ENCODE measurements around the gene TMEM178B. TPM values are rescaled to one million over a fixed set of nuclear protein-coding genes. Genes with fewer than 3 reads are reported as not detected.

Gene TMEM178B
- total RNA-seq, 2 experiments from 2014 or later, result not detected

DNA sequence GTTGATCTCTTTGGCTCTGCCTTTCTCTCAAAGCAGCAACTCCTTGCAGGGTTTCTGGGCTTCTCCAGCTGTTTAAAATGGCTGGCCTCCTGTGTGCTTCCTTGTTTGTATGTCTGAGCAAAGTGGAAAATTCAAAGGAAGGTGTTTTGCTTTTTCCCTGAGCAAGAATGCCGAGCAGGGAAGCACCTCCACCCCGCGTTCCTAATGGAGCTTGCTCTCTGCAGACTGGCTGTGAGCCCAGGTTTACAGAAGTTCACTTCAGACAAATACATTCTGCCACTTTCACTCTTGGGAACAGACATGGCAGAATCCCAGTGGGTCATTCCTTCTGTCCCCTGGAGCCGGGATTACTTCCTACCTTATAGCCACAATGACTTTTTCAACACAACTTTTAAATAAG, 295.6 kb downstream of the TMEM178B start:
- TF ChIP-seq, protein P1, sequence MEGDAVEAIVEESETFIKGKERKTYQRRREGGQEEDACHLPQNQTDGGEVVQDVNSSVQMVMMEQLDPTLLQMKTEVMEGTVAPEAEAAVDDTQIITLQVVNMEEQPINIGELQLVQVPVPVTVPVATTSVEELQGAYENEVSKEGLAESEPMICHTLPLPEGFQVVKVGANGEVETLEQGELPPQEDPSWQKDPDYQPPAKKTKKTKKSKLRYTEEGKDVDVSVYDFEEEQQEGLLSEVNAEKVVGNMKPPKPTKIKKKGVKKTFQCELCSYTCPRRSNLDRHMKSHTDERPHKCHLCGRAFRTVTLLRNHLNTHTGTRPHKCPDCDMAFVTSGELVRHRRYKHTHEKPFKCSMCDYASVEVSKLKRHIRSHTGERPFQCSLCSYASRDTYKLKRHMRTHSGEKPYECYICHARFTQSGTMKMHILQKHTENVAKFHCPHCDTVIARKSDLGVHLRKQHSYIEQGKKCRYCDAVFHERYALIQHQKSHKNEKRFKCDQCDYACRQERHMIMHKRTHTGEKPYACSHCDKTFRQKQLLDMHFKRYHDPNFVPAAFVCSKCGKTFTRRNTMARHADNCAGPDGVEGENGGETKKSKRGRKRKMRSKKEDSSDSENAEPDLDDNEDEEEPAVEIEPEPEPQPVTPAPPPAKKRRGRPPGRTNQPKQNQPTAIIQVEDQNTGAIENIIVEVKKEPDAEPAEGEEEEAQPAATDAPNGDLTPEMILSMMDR (IDR thresholded peaks at IDR 0.05), result no peak
- DNase-seq (no peak), ATAC-seq (ENCODE audit: poor library complexity) (no peak)
- no peaks in the 10 kb centered on the region for H3K9me3 Mint-ChIP-seq
- Histone ChIP-seq H3K4me3 (ENCODE audit: low read length) (no peak overlapping the region), H3K27me3 (ENCODE audit: control insufficient read depth in 1 of 2, insufficient read depth in 2 of 2, low read length in 2 of 2) (peaks cover 3% of the 10 kb centered on the region in 2 experiments), H3K36me3 (ENCODE audit: insufficient read depth, low read length) (no peaks in the 10 kb centered on the region), H3K4me1 (ENCODE audit: insufficient read depth, low read length) (no peaks in the 10 kb centered on the region), H3K27ac (ENCODE audit: low read depth in 1 of 2, low read length in 2 of 2) (no peak overlapping the region), H3K9me3 (ENCODE audit: control insufficient read depth in 1 of 2, insufficient read depth in 1 of 2, low read length in 2 of 2) (no peaks in the 10 kb centered on the region)
- no peak overlapping the region for H3K4me3 Mint-ChIP-seq
- H3K36me3 Mint-ChIP-seq (ENCODE audit: low read depth), result no peaks in the 10 kb centered on the region
- no peak overlapping the region for H3K27ac Mint-ChIP-seq
- peaks cover 23% of the 10 kb centered on the region for H3K27me3 Mint-ChIP-seq
- CTCF ChIA-PET, result no interaction called here
- H3K4me1 Mint-ChIP-seq (ENCODE audit: low read depth), result no peaks in the 10 kb centered on the region
- intact Hi-C loops (cut with DNase I, micrococcal nuclease), result no loop called here
- POLR2A ChIA-PET, result no interaction called here

GRCh38 chr7:141370178-141370577, 296.3 kb downstream of the TMEM178B start:
- Histone ChIP-seq H3K9me3 (ENCODE audit: control insufficient read depth in 1 of 2, insufficient read depth in 1 of 2, low read length in 2 of 2) (no peaks in the 10 kb centered on the region), H3K27me3 (ENCODE audit: control insufficient read depth in 1 of 2, insufficient read depth in 2 of 2, low read length in 2 of 2) (peaks cover 3% of the 10 kb centered on the region in 2 experiments), H3K36me3 (ENCODE audit: insufficient read depth, low read length) (no peaks in the 10 kb centered on the region), H3K27ac (ENCODE audit: low read depth in 1 of 2, low read length in 2 of 2) (no peak overlapping the region), H3K4me1 (ENCODE audit: insufficient read depth, low read length) (no peaks in the 10 kb centered on the region), H3K4me3 (ENCODE audit: low read length) (no peak overlapping the region)
- Mint-ChIP-seq H3K4me3 (no peak overlapping the region), H3K36me3 (ENCODE audit: low read depth) (no peaks in the 10 kb centered on the region), H3K9me3 (no peaks in the 10 kb centered on the region), H3K27me3 (peaks cover 23% of the 10 kb centered on the region), H3K4me1 (ENCODE audit: low read depth) (no peaks in the 10 kb centered on the region), H3K27ac (no peak overlapping the region)
- intact Hi-C loops (cut with DNase I, micrococcal nuclease), result no loop called here
- ATAC-seq (ENCODE audit: poor library complexity) (no peak), DNase-seq (no peak)
- TF ChIP-seq, protein P1 (IDR thresholded peaks at IDR 0.05), result no peak
- ChIA-PET POLR2A (no interaction called here), CTCF (no interaction called here)

DNA sequence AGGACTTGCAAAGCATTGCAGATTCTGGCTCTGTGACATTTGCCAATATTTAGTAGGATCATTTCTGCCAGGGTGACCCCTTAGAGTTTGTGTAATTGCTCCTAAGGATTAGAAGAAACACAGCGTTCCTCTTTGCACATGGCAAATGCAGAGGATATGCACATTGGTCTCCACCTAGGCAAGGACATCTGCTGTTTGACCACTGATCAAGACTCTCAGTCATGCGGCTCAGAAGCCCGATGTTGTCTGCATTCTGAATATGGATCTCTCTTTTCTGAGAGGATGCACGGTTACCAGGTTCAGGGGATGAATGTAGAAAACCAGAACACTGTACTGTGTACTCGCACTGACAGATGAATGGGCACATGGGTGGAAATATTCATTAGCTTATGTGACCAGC, 296.8 kb downstream of the TMEM178B start:
- Mint-ChIP-seq H3K9me3 (no peaks in the 10 kb centered on the region), H3K4me3 (no peak overlapping the region), H3K4me1 (ENCODE audit: low read depth) (no peaks in the 10 kb centered on the region), H3K27me3 (peaks cover 21% of the 10 kb centered on the region), H3K36me3 (ENCODE audit: low read depth) (no peaks in the 10 kb centered on the region), H3K27ac (no peak overlapping the region)
- Histone ChIP-seq H3K27me3 (ENCODE audit: control insufficient read depth in 1 of 2, insufficient read depth in 2 of 2, low read length in 2 of 2) (peaks cover 3% of the 10 kb centered on the region in 2 experiments), H3K36me3 (ENCODE audit: insufficient read depth, low read length) (no peaks in the 10 kb centered on the region), H3K4me3 (ENCODE audit: low read length) (no peak overlapping the region), H3K4me1 (ENCODE audit: insufficient read depth, low read length) (no peaks in the 10 kb centered on the region), H3K9me3 (ENCODE audit: control insufficient read depth in 1 of 2, insufficient read depth in 1 of 2, low read length in 2 of 2) (no peaks in the 10 kb centered on the region), H3K27ac (ENCODE audit: low read depth in 1 of 2, low read length in 2 of 2) (no peak overlapping the region)
- ChIA-PET POLR2A (no interaction called here), CTCF (no interaction called here)
- intact Hi-C loops (cut with DNase I, micrococcal nuclease), result no loop called here
- no peak for DNase-seq
- TF ChIP-seq, protein P1 (IDR thresholded peaks at IDR 0.05), result no peak
- no peak for ATAC-seq (ENCODE audit: poor library complexity)

Data from CD4-positive, alpha-beta T cell (primary cell).